ENCODE measurements around the gene MBD2. TPM values are rescaled to one million over a fixed set of nuclear protein-coding genes. Genes with fewer than 3 reads are reported as not detected.

The MBD2 gene
- total RNA-seq, 1 experiment from 2014 or later = 37.0 TPM

DNA sequence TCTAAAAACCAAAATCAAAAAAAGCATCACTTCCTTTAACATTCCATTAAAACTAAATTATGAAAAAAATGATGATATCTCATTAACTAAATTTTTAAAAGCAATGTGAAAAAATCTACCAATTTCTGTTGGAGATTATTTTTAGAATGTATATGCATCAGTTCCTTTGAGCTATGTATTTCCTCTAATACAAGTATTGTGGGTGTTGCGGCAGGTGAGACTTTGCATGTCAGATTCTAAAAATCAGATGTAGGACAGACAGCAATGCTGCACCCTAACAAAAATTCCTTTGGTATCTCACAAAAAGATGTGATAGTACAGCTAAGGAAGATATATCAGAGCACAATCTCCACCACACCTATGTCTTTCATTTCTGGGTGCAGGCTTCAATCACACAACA lies 6.8 kb downstream of the MBD2 start:
- H3K4me2 ChIP-seq (ENCODE audit: low read length) = no peak overlapping the region
- peaks cover 46% of the 10 kb centered on the region for H4K20me1 ChIP-seq (ENCODE audit: low read length)
- H3K9me3 ChIP-seq (ENCODE audit: low read length) = no peaks in the 10 kb centered on the region
- no peak for DNase-seq
- H3K4me1 ChIP-seq (ENCODE audit: insufficient read depth, low read length) = peaks cover 16% of the 10 kb centered on the region
- intact Hi-C loops (cut with micrococcal nuclease) = no loop called here
- H3K27me3 ChIP-seq (ENCODE audit: low read length) = no peaks in the 10 kb centered on the region
- H3K27ac ChIP-seq (ENCODE audit: low read length) = no peak overlapping the region
- no peaks in the 10 kb centered on the region for H3K9me2 ChIP-seq (replicated peaks; ENCODE audit: low read length)
- no TSS peak for BruUV-seq (replicated peaks)
- CTCF ChIA-PET = no interaction called here
- H2AFZ ChIP-seq (ENCODE audit: low read length) = no peak overlapping the region
- no peak overlapping the region for H3K9ac ChIP-seq (ENCODE audit: low read length)
- no peak overlapping the region for H3K4me3 ChIP-seq (ENCODE audit: low read length)
- H3K36me3 ChIP-seq (ENCODE audit: low read depth, low read length) = no peaks in the 10 kb centered on the region
- no peaks in the 10 kb centered on the region for H3F3A ChIP-seq (ENCODE audit: low read length, unreplicated experiment)
- POLR2A ChIA-PET (ENCODE audit: unreplicated experiment) = interaction anchor here (0.5 to 0.6 kb wide), 2 partner anchors 32 to 369 kb away, joined by 3 read pairs; no protein-coding TSS in a partner anchor
- peaks cover 97% of the 10 kb centered on the region for H3K79me2 ChIP-seq (ENCODE audit: low read length)
- TF ChIP-seq EZH2phosphoT487 (IDR thresholded peaks at IDR 0.05; ENCODE audit: borderline replicate concordance, low read length) (no peak), EZH2 (IDR thresholded peaks at IDR 0.05; ENCODE audit: low read length, unreplicated experiment) (no peak)
- TF ChIP-seq, protein P1, sequence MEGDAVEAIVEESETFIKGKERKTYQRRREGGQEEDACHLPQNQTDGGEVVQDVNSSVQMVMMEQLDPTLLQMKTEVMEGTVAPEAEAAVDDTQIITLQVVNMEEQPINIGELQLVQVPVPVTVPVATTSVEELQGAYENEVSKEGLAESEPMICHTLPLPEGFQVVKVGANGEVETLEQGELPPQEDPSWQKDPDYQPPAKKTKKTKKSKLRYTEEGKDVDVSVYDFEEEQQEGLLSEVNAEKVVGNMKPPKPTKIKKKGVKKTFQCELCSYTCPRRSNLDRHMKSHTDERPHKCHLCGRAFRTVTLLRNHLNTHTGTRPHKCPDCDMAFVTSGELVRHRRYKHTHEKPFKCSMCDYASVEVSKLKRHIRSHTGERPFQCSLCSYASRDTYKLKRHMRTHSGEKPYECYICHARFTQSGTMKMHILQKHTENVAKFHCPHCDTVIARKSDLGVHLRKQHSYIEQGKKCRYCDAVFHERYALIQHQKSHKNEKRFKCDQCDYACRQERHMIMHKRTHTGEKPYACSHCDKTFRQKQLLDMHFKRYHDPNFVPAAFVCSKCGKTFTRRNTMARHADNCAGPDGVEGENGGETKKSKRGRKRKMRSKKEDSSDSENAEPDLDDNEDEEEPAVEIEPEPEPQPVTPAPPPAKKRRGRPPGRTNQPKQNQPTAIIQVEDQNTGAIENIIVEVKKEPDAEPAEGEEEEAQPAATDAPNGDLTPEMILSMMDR (conservative IDR thresholded peaks at IDR 0.05; ENCODE audit: low read depth, low read length) = no peak
- ATAC-seq = no peak

- no peaks in the 10 kb centered on the region for H3F3A ChIP-seq (ENCODE audit: low read length, unreplicated experiment)
- H3K9ac ChIP-seq (ENCODE audit: low read length) = no peak overlapping the region
- no peak overlapping the region for H2AFZ ChIP-seq (ENCODE audit: low read length)
- no peak for ATAC-seq
- H3K36me3 ChIP-seq (ENCODE audit: low read depth, low read length) = no peaks in the 10 kb centered on the region
- TF ChIP-seq EZH2phosphoT487 (IDR thresholded peaks at IDR 0.05; ENCODE audit: borderline replicate concordance, low read length) (no peak), EZH2 (IDR thresholded peaks at IDR 0.05; ENCODE audit: low read length, unreplicated experiment) (no peak)
- TF ChIP-seq, protein P1 (conservative IDR thresholded peaks at IDR 0.05; ENCODE audit: low read depth, low read length) = no peak
- H3K9me2 ChIP-seq (replicated peaks; ENCODE audit: low read length) = no peaks in the 10 kb centered on the region
- H3K4me2 ChIP-seq (ENCODE audit: low read length) = no peak overlapping the region
- peaks cover 28% of the 10 kb centered on the region for H4K20me1 ChIP-seq (ENCODE audit: low read length)
- H3K4me1 ChIP-seq (ENCODE audit: insufficient read depth, low read length) = 0 out of 2 replicates have a peak, but pooled peaks cover under 1% of the 10 kb centered on the region
- peaks cover 96% of the 10 kb centered on the region for H3K79me2 ChIP-seq (ENCODE audit: low read length)
- POLR2A ChIA-PET (ENCODE audit: unreplicated experiment) = no interaction called here
- intact Hi-C loops (cut with micrococcal nuclease) = no loop called here
- H3K27me3 ChIP-seq (ENCODE audit: low read length) = no peaks in the 10 kb centered on the region
- no peak overlapping the region for H3K27ac ChIP-seq (ENCODE audit: low read length)
- no TSS peak for BruUV-seq (replicated peaks)
- no peak for DNase-seq
- CTCF ChIA-PET = interaction anchor here (0.7 kb wide), 1 partner anchor 381 kb away, joined by 5 read pairs; no protein-coding TSS in a partner anchor
- H3K4me3 ChIP-seq (ENCODE audit: low read length) = no peak overlapping the region
- no peaks in the 10 kb centered on the region for H3K9me3 ChIP-seq (ENCODE audit: low read length)
Observed at GRCh38 chr18:54215069-54215468, 9.4 kb downstream of the MBD2 start.

- Histone ChIP-seq H3K9me2 (replicated peaks; ENCODE audit: low read length) (no peaks in the 10 kb centered on the region), H3K79me2 (ENCODE audit: low read length) (peaks cover 97% of the 10 kb centered on the region), H3K4me3 (ENCODE audit: low read length) (no peak overlapping the region), H3K36me3 (ENCODE audit: low read depth, low read length) (no peaks in the 10 kb centered on the region), H3K27me3 (ENCODE audit: low read length) (no peaks in the 10 kb centered on the region), H3F3A (ENCODE audit: low read length, unreplicated experiment) (no peaks in the 10 kb centered on the region), H2AFZ (ENCODE audit: low read length) (no peak overlapping the region), H4K20me1 (ENCODE audit: low read length) (peaks cover 24% of the 10 kb centered on the region), H3K27ac (ENCODE audit: low read length) (no peak overlapping the region), H3K9ac (ENCODE audit: low read length) (no peak overlapping the region), H3K4me2 (ENCODE audit: low read length) (no peak overlapping the region), H3K9me3 (ENCODE audit: low read length) (no peaks in the 10 kb centered on the region), H3K4me1 (ENCODE audit: insufficient read depth, low read length) (peaks cover 5% of the 10 kb centered on the region)
- POLR2A ChIA-PET (ENCODE audit: unreplicated experiment) = no interaction called here
- BruUV-seq (replicated peaks) = no TSS peak
- DNase-seq (no peak), ATAC-seq (no peak)
- intact Hi-C loops (cut with micrococcal nuclease) = no loop called here
- CTCF ChIA-PET = no interaction called here
- TF ChIP-seq, protein P1 (conservative IDR thresholded peaks at IDR 0.05; ENCODE audit: low read depth, low read length) = no peak
- TF ChIP-seq EZH2phosphoT487 (IDR thresholded peaks at IDR 0.05; ENCODE audit: borderline replicate concordance, low read length) (no peak), EZH2 (IDR thresholded peaks at IDR 0.05; ENCODE audit: low read length, unreplicated experiment) (no peak)
Observed at GRCh38 chr18:54210463-54210862, 14.0 kb downstream of the MBD2 start.
